Psoas muscle (tissue), 8 donors: Measurements from ENCODE around the gene NEDD9. TPM values are rescaled to one million over a fixed set of nuclear protein-coding genes. Genes with fewer than 3 reads are reported as not detected.

Experiments used
- ATAC-seq, 4 donors: fragments of 200-7000 bp; cut with Tn5 transposase; one replicate each; pipeline ENCODE4 v1.9.1; 2020; ENCODE audit warnings: moderate library complexity in 3 of 4, mild to moderate bottlenecking in 2 of 4
- DNase-seq, 2 donors: peaks; one replicate each; pipeline ENCODE4 v3.0.0-alpha.2; 2020
- H3K27ac ChIP-seq: fragments of 200-600 bp; one replicate; pipeline ENCODE4 v1.8.0; 2022
- H3K27me3 ChIP-seq, 3 donors: fragments of 200-600 bp in 1 of 3; one replicate each; pipeline versions ENCODE4 v1.6.1 to v1.8.0; 2013 to 2022; ENCODE audit warnings: low read length in 2 of 3, mild to moderate bottlenecking in 2 of 3, moderate library complexity in 1 of 3; ENCODE audit not compliant: insufficient read depth in 3 of 3
- H3K36me3 ChIP-seq, 2 donors: fragments of 200-600 bp in 1 of 2; one replicate each; pipeline versions ENCODE4 v1.6.1 to v1.8.0; 2013 to 2022; ENCODE audit warnings: low read depth in 1 of 2, mild to moderate bottlenecking in 1 of 2, moderate library complexity in 1 of 2; ENCODE audit not compliant: insufficient read depth in 1 of 2
- H3K4me1 ChIP-seq: fragments of 200-600 bp; one replicate; pipeline ENCODE4 v1.8.0; 2022
- H3K4me3 ChIP-seq: fragments of 200-600 bp; one replicate; pipeline ENCODE4 v1.8.0; 2022; ENCODE audit warnings: mild to moderate bottlenecking
- H3K9me3 ChIP-seq: fragments of 200-600 bp; one replicate; pipeline ENCODE4 v1.8.0; 2022
- CTCF ChIP-seq: fragments of 200-600 bp; IDR thresholded peaks from one replicate; pipeline ENCODE4 v1.8.0; 2022; ENCODE audit warnings: antibody characterized with exemption
- intact Hi-C, 2 donors: fragments of 100-400 bp; cut with DNase I; formaldehyde crosslinking; loops; one replicate each; pipeline versions ENCODE4 v1.11.0 to v1.14.2; 2022
- polyA plus RNA-seq, 3 donors: library from polyadenylated mRNA; stranded (reverse); fragments of 200-250 nt; gene quantifications; one replicate each; pipeline ENCODE4 v1.2.3, GENCODE V29; 2013
- total RNA-seq, 4 donors: library from RNA; stranded (reverse); fragmentation: NEBNext Ultra II Directional in 2 of 4; extraction: Animal tissue kit (Norgen Biotek cat#: 25700) in 2 of 4; gene quantifications; one replicate each; pipeline versions ENCODE4 v1.2.1 to v1.2.4, GENCODE V29; 2021 to 2023
- donor health status: healthy with polysubstance abuse.
- donor health status: DM: no; HTN: no; CAD: no; lungs with moderate emphysema.
- donor health status: Bipolar disorder and iron deficiency.
- donor health status: healthy.
- donor health status: DM: yes; HTN: yes; CAD: no.
- donor health status: DM: no; HTN: no; CAD: no.
- donor health status: DM: no; HTN: no; CAD: no.
- donor health status: DM: yes; HTN: yes; CAD: no.

NEDD9 gene
- total and polyA plus RNA-seq, 7 donors, result 9.0 to 15.7 (median 11.2) TPM

DNA sequence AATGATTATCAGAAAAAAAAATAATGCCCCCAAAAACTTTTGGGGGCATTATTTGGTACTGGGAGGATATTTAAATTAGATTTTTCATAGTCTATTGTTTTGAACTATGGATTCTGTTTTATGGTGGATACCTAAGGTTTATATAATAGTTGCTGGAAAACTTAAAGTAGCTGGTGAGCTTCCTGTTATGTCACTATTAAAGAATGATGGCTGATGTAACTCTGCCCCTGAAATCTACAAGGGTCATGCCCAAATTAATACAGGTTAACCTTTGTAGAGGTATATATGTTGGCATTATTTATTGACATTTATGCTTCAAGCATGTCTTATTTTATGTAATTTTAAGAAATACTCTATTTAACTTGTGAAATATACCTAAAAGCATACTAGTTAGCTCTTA is 95.7 kb downstream of the NEDD9 start:
- Histone ChIP-seq H3K27me3 (no peaks in the 10 kb centered on the region), H3K9me3 (no peaks in the 10 kb centered on the region), H3K4me1 (no peaks in the 10 kb centered on the region), H3K27ac (no peak overlapping the region), H3K36me3 (peaks cover 2 to 22% of the 10 kb centered on the region in 2 donors), H3K4me3 (no peak overlapping the region)
- TF ChIP-seq CTCF, result no peak
- intact Hi-C loops, result no loop called here
- no peak for ATAC-seq
- DNase-seq, result no peak

Other genes with a start within 250 kb of the NEDD9 start
- gene ELOVL2, start 188.4 kb downstream of the NEDD9 start, total RNA-seq, result under 1 TPM; 0.36 to 0.93 (median 0.56) TPM
- under 1 TPM; 0.34 to 0.74 (median 0.57) TPM for gene ELOVL2, start 188.4 kb downstream of the NEDD9 start, polyA plus RNA-seq
- 10 to 100 TPM in 3 of 4 donors, 1 to 10 TPM in 1; 10.0 to 16.6 (median 11.8) TPM for gene SMIM13, start 138.8 kb downstream of the NEDD9 start, total RNA-seq
- gene SMIM13, start 138.8 kb downstream of the NEDD9 start, polyA plus RNA-seq, result 10 to 100 TPM in 1 of 3 donors, 1 to 10 TPM in 2; 5.6 to 19.1 (median 7.6) TPM
- gene ERVFRD-1, start 120.9 kb downstream of the NEDD9 start, total RNA-seq, result under 1 TPM in 2 of 4 donors, not detected in 2; 0.06 to 0.11 TPM
- gene ERVFRD-1, start 120.9 kb downstream of the NEDD9 start, polyA plus RNA-seq, result under 1 TPM in 1 of 3 donors, not detected in 2; 0.04 TPM